ENCODE data around the gene RBM19.

GRCh38 chr12:113994051-113994450 is 27.9 kb upstream of the RBM19 start:
- TF ChIP-seq POLR2A (IDR thresholded peaks at IDR 0.05): no peak
- TF ChIP-seq CTCF (IDR thresholded peaks at IDR 0.05): no peak

Data from uterus (tissue), 2 donors.